ENCODE measurements around the gene PRKCZ. TPM values are rescaled to one million over a fixed set of nuclear protein-coding genes. Genes with fewer than 3 reads are reported as not detected.

Gene PRKCZ
- total RNA-seq, 3 donors from 2014 or later (not counting 1 experiment from before 2014, with no cell fraction given): 25.1 to 37.1 (median 30.5) TPM

DNA sequence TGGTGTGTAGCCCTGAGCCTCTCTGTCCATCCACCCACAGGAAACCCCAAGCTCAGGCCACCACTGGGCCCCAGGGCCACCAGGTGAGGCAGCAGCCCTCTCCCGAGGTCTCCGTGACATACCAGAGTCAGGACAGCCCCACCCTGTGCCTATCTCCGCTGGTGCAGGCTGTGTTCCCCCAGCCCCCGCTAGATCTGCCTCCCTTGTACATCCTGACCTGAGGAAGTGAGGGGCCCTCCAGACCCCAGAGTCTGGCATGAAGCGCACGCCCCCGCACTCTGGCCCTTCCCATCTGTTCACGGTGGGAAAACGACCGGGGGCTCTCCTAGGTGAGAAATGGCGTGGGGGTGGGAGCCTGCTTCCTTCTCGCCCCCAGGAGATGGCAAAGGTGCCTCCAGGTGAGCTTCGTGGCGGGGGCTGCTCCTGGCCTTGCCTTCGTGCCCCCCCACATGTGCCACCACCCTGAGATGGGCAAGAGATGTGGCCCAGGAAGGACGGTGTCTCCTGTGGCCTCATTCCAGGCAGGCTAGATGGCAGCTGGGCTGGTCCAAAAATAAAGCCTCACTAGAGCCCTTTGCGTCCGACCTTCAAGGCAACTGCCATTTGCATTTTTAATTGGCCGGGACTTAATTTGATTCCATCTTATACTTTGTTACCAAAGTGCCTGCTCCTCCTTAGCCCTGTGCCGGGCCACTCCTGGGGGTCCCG lies 28.0 kb upstream of the PRKCZ start:
- no peaks in the 10 kb centered on the region for H3K9me3 ChIP-seq (ENCODE audit: control insufficient read depth, insufficient read depth, low read length)
- H3K27ac ChIP-seq (ENCODE audit: low read length): no peak overlapping the region
- H3K4me3 ChIP-seq (ENCODE audit: low read length): no peak overlapping the region
- Mint-ChIP-seq H3K4me3 (no peak overlapping the region), H3K27ac (no peak overlapping the region), H3K36me3 (no peaks in the 10 kb centered on the region), H3K4me1 (peaks cover 0 to 5% of the 10 kb centered on the region in 2 donors), H3K9me3 (no peaks in the 10 kb centered on the region), H3K27me3 (ENCODE audit: low read depth in 2 of 2) (peaks cover 22 to 38% of the 10 kb centered on the region in 2 donors)
- DNase-seq: no peak
- ATAC-seq: no peak
- TF ChIP-seq, protein P1, sequence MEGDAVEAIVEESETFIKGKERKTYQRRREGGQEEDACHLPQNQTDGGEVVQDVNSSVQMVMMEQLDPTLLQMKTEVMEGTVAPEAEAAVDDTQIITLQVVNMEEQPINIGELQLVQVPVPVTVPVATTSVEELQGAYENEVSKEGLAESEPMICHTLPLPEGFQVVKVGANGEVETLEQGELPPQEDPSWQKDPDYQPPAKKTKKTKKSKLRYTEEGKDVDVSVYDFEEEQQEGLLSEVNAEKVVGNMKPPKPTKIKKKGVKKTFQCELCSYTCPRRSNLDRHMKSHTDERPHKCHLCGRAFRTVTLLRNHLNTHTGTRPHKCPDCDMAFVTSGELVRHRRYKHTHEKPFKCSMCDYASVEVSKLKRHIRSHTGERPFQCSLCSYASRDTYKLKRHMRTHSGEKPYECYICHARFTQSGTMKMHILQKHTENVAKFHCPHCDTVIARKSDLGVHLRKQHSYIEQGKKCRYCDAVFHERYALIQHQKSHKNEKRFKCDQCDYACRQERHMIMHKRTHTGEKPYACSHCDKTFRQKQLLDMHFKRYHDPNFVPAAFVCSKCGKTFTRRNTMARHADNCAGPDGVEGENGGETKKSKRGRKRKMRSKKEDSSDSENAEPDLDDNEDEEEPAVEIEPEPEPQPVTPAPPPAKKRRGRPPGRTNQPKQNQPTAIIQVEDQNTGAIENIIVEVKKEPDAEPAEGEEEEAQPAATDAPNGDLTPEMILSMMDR (IDR thresholded peaks at IDR 0.05): no peak
- intact Hi-C loops (cut with micrococcal nuclease): no loop called here
- H3K27me3 ChIP-seq (ENCODE audit: control insufficient read depth, insufficient read depth, low read length): peaks cover 28% of the 10 kb centered on the region
- peaks cover 18% of the 10 kb centered on the region for H3K4me1 ChIP-seq (ENCODE audit: control insufficient read depth, insufficient read depth, low read length)
- WGBS (ENCODE audit: insufficient coverage): 64% methylated on average over 21 of the region's 21 CpGs
- no peaks in the 10 kb centered on the region for H3K36me3 ChIP-seq (ENCODE audit: control insufficient read depth, insufficient read depth, low read length)

DNA sequence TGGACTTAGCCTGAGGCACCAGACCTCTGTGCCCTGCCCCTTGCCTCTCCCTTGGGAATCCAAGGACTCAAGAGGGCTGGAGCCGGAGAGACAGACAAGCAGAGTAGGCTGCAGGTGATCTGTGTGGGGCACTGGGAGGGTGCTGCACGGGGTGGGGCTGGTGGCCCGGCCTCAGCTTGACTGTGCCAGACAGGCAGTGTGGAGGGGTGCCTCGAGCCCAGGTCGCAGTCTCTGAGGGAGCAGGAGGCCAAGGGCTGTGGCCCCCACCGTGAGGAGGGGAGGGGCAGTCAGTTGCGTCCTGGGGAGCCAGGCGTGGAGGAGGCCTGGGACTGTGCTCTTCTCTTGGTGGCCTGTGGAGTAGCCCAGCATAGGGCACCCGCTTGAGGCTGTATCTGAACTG lies 27.0 kb upstream of the PRKCZ start:
- H3K9me3 ChIP-seq (ENCODE audit: control insufficient read depth, insufficient read depth, low read length): no peaks in the 10 kb centered on the region
- WGBS (ENCODE audit: insufficient coverage): 75% methylated on average over 9 of the region's 9 CpGs
- H3K4me3 Mint-ChIP-seq: no peak overlapping the region
- peaks cover 27% of the 10 kb centered on the region for H3K27me3 ChIP-seq (ENCODE audit: control insufficient read depth, insufficient read depth, low read length)
- ATAC-seq (no peak), DNase-seq (no peak)
- TF ChIP-seq, protein P1 (IDR thresholded peaks at IDR 0.05): no peak
- H3K36me3 Mint-ChIP-seq: no peaks in the 10 kb centered on the region
- peaks cover 12 to 28% of the 10 kb centered on the region in 2 donors for H3K27me3 Mint-ChIP-seq (ENCODE audit: low read depth in 2 of 2)
- peaks cover 0 to 5% of the 10 kb centered on the region in 2 donors for H3K4me1 Mint-ChIP-seq
- H3K4me1 ChIP-seq (ENCODE audit: control insufficient read depth, insufficient read depth, low read length): peaks cover 18% of the 10 kb centered on the region
- H3K27ac Mint-ChIP-seq: no peak overlapping the region
- H3K36me3 ChIP-seq (ENCODE audit: control insufficient read depth, insufficient read depth, low read length): no peaks in the 10 kb centered on the region
- H3K9me3 Mint-ChIP-seq: no peaks in the 10 kb centered on the region
- H3K4me3 ChIP-seq (ENCODE audit: low read length): no peak overlapping the region
- intact Hi-C loops (cut with micrococcal nuclease): no loop called here
- H3K27ac ChIP-seq (ENCODE audit: low read length): no peak overlapping the region

DNA sequence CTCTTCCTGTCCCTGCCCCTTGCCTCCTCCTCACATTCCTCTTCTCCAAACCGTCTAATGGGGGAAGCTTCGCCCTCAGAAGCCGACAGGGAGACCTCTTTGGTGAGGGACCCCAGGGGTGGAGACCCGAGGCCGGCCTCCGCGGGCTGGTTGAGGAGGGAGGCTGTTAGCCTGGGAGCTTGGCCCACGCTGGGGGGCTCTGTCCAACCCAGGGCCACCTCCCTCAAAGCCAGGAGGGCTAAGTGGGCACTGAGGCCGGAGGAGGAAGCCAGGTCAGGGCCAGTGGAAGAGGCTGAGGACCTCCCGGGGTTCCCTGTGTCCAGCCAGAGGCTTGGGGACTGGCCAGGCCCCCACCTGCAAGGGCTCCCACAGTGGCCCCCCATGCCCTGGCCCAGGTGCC lies 25.8 kb upstream of the PRKCZ start:
- TF ChIP-seq, protein P1 (IDR thresholded peaks at IDR 0.05): no peak
- Mint-ChIP-seq H3K4me3 (no peak overlapping the region), H3K9me3 (no peaks in the 10 kb centered on the region), H3K27me3 (ENCODE audit: low read depth in 2 of 2) (peaks cover 8 to 25% of the 10 kb centered on the region in 2 donors), H3K4me1 (no peaks in the 10 kb centered on the region), H3K36me3 (no peaks in the 10 kb centered on the region), H3K27ac (no peak overlapping the region)
- Histone ChIP-seq H3K4me1 (ENCODE audit: control insufficient read depth, insufficient read depth, low read length) (peaks cover 18% of the 10 kb centered on the region), H3K36me3 (ENCODE audit: control insufficient read depth, insufficient read depth, low read length) (no peaks in the 10 kb centered on the region), H3K27me3 (ENCODE audit: control insufficient read depth, insufficient read depth, low read length) (peaks cover 21% of the 10 kb centered on the region), H3K27ac (ENCODE audit: low read length) (no peak overlapping the region), H3K9me3 (ENCODE audit: control insufficient read depth, insufficient read depth, low read length) (no peaks in the 10 kb centered on the region), H3K4me3 (ENCODE audit: low read length) (no peak overlapping the region)
- ATAC-seq (no peak), DNase-seq (no peak)
- WGBS (ENCODE audit: insufficient coverage): 88% methylated on average over 9 of the region's 10 CpGs
- intact Hi-C loops (cut with micrococcal nuclease): no loop called here

DNA sequence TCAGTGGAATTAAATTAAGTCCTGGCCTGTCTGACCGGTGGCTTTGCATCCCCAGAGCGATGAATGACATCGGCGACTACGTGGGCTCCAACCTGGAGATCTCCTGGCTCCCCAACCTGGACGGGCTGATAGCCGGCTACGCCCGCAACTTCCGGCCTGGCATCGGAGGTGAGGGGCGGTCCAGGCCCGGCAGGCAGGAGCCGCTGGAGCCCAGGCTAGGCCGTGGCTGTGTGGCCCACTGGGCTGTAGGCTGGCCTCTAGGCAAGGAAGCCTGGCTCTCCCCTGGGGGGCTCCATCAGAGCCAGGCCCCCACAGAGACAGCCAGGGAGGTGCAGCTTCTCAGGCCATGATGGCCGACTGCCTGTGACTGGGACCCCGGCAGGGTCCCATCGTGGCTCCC lies 25.3 kb upstream of the PRKCZ start:
- Histone ChIP-seq H3K27me3 (ENCODE audit: control insufficient read depth, insufficient read depth, low read length) (peaks cover 19% of the 10 kb centered on the region), H3K27ac (ENCODE audit: low read length) (no peak overlapping the region), H3K36me3 (ENCODE audit: control insufficient read depth, insufficient read depth, low read length) (no peaks in the 10 kb centered on the region), H3K4me1 (ENCODE audit: control insufficient read depth, insufficient read depth, low read length) (peaks cover 14% of the 10 kb centered on the region), H3K4me3 (ENCODE audit: low read length) (no peak overlapping the region), H3K9me3 (ENCODE audit: control insufficient read depth, insufficient read depth, low read length) (no peaks in the 10 kb centered on the region)
- Mint-ChIP-seq H3K36me3 (no peaks in the 10 kb centered on the region), H3K27ac (no peak overlapping the region), H3K9me3 (no peaks in the 10 kb centered on the region), H3K27me3 (ENCODE audit: low read depth in 2 of 2) (peaks cover 8 to 23% of the 10 kb centered on the region in 2 donors), H3K4me1 (no peaks in the 10 kb centered on the region), H3K4me3 (no peak overlapping the region)
- TF ChIP-seq, protein P1 (IDR thresholded peaks at IDR 0.05): no peak
- 90% methylated on average over 18 of the region's 18 CpGs for WGBS (ENCODE audit: insufficient coverage)
- ATAC-seq: no peak
- intact Hi-C loops (cut with micrococcal nuclease): no loop called here
- no peak for DNase-seq
